Neuronal stem cell (in vitro differentiated cells): Measurements from ENCODE around the gene KCNE3. TPM values are rescaled to one million over a fixed set of nuclear protein-coding genes. Genes with fewer than 3 reads are reported as not detected.

Experiments
- small RNA-seq: library from polyadenylated mRNA; stranded (forward); fragments of <200 nt; extraction: miRNeasy Mini kit (QIAGEN cat#:217004); gene quantifications from one replicate; pipeline ENCODE3, GENCODE V24; 2013; ENCODE audit not compliant: insufficient read depth

Gene KCNE3

Small RNAs within 50 kb of the gene (small RNA-seq; reads per million reads assigned to genes)
- not detected for gene CYCSP27
